ENCODE measurements around the gene RPS29. TPM values are rescaled to one million over a fixed set of nuclear protein-coding genes. Genes with fewer than 3 reads are reported as not detected.

The RPS29 gene
- total and polyA plus RNA-seq, 10 of the 15 experiments (the other 5 are each of a cell fraction or from before 2014, with no cell fraction given): 2,685 to 10,815 (median 4,359) TPM

- TF ChIP-seq STAT1 (conservative IDR thresholded peaks at IDR 0.05): no peak
- TF ChIP-seq SMC3 (IDR thresholded peaks at IDR 0.05; ENCODE audit: borderline replicate concordance, low read length): no peak
Measured at GRCh38 chr14:49585803-49586672, at the start of gene RPS29 (continued).

- H3K27me3 ChIP-seq (replicated peaks in 1 of 2; ENCODE audit: control insufficient read depth in 2 of 2, insufficient read depth in 2 of 2, low read length in 1 of 2): no peaks in the 10 kb centered on the region
- H2AFZ ChIP-seq (ENCODE audit: control insufficient read depth, low read depth, low read length): peak within 1 kb of the TSS; percentile 83
- CTCF ChIA-PET: interaction anchor here (0.6 to 2.7 kb wide), 26 partner anchors 11 to 729 kb away, joined by 3 to 17 read pairs (median 4); partner anchors contain the start of genes KLHDC2, LRR1, MGAT2 and NEMF
- SMC1A ChIA-PET (ENCODE audit: uncharacterized antibody, unreplicated experiment): interaction anchor here (0.6 to 2.1 kb wide), 11 partner anchors 11 to 227 kb away, joined by 3 to 12 read pairs (median 5); partner anchors contain the start of genes KLHDC1, MGAT2, NEMF and RPL36AL
- peak within 1 kb of the TSS; percentile 85 for H3K27ac ChIP-seq (ENCODE audit: control insufficient read depth, insufficient read depth)
- H3K9me3 ChIP-seq (replicated peaks; ENCODE audit: control insufficient read depth, insufficient read depth, low read length): no peaks in the 10 kb centered on the region
- RAD21 ChIA-PET (ENCODE audit: unreplicated experiment): interaction anchor here (0.7 to 6.3 kb wide), 20 partner anchors 12 to 686 kb away, joined by 3 to 82 read pairs (median 4); partner anchors contain the start of genes KLHDC2, MGAT2, NEMF and POLE2
- H3K4me1 ChIP-seq (ENCODE audit: control insufficient read depth, insufficient read depth, low read length): peaks cover 6% of the 10 kb centered on the region; the same call in 1 of the 2 replicates
- peak within 1 kb of the TSS; percentile 97 for H3K4me2 ChIP-seq (ENCODE audit: control insufficient read depth, insufficient read depth)
- 1% methylated on average over 80 of the region's 80 CpGs for WGBS (ENCODE audit: insufficient coverage, insufficient replicate concordance, low lambda C conversion rate, missing lambda C conversion rate)
- H3K4me3 ChIP-seq: peak within 1 kb of the TSS; percentile 99
- intact Hi-C loops (cut with micrococcal nuclease; ENCODE audit: unreplicated experiment): loop anchor here (1.0 to 5.0 kb wide), 8 partner anchors 38 to 898 kb away; partner anchors contain the start of genes KLHDC2, MAP4K5, NEMF and POLE2
- H3K9ac ChIP-seq (ENCODE audit: control insufficient read depth, insufficient read depth, low read length): peak within 1 kb of the TSS; percentile 97
- TSS peak; percentile 66 for BruUV-seq (replicated peaks)
- FAIRE-seq (no peak), ATAC-seq (peak; percentile 48), DNase-seq (ENCODE audit: low read depth, low spot score) (no peak)
- peaks cover 0 to 8% of the 10 kb centered on the region in 2 experiments; a peak in 2 of 4 replicates for H3K36me3 ChIP-seq (ENCODE audit: control insufficient read depth in 2 of 2, insufficient read depth in 2 of 2, low read length in 1 of 2)
- in situ Hi-C loops (cut with MboI): loop anchor here (5.0 to 10.0 kb wide), 3 partner anchors 133 to 480 kb away; partner anchors contain the start of genes KLHDC2 and VCPKMT
- no peaks in the 10 kb centered on the region for H4K20me1 ChIP-seq (ENCODE audit: control insufficient read depth, insufficient read depth)
- H3K79me2 ChIP-seq (ENCODE audit: control insufficient read depth, insufficient read depth, low read length): peaks cover 82% of the 10 kb centered on the region
- POLR2A ChIA-PET: interaction anchor here (0.6 to 8.9 kb wide), 13 partner anchors 12 to 469 kb away, joined by 3 to 122 read pairs (median 6); partner anchors contain the start of genes KLHDC2, MGAT2, NEMF and RPL36AL
- TF ChIP-seq CREM (IDR thresholded peaks at IDR 0.05; ENCODE audit: low read depth) (peak; percentile 11; the same call in 1 of the 2 replicates), ZBTB4 (CRISPR knock-in tag; IDR thresholded peaks at IDR 0.05) (no peak), ZNF592 (IDR thresholded peaks at IDR 0.05) (no peak), HDAC6 (IDR thresholded peaks at IDR 0.05; ENCODE audit: unreplicated experiment) (no peak), MEF2A (IDR thresholded peaks at IDR 0.05; ENCODE audit: insufficient read depth, low read depth, low read length) (no peak), SRF (IDR thresholded peaks at IDR 0.05; ENCODE audit: low read depth in 2 of 2, low read length in 2 of 2) (no peak), CHD4 (IDR thresholded peaks at IDR 0.05) (no peak)
Measured at GRCh38 chr14:49634547-49635334, 48.6 kb upstream of the RPS29 start, which contains the start of gene DNAAF2. DNAAF2 (minus strand) TSS chr14:49635244; CDS start chr14:49635149, 95 bp downstream.

Measured in GM12878 (cell line).